Measurements from ENCODE around the gene PNPLA7.
"Not testable (repeated sequence)": the region's sequence is repeated elsewhere in the genome, so short reads cannot be mapped to it uniquely, and the experiment has no call there.

PNPLA7 gene

DNA sequence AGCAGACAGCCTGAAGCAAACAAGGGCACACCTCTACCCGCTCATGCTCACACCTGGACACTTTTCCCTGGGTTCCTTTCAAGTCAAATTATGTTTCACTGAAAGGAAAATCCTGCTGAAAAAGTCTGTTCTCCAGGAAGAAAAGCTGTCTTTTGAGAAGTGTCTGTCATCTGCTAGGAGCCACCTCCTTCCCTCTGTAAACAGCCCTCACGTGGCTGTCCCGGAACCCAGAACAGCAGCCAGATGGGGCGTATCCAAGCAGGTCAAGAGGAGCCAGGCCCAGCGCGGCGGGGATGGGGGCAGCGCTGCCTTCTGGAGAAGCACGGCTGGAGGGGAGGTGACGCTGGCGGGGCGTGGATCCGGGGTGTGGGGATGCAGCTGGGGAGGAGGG lies at the start of gene PNPLA7:
Gene PNPLA7, minus strand, starts transcription at position 172 of the 391 bp plus-strand sequence. CDS start 205 bp downstream, outside the sequence.
- peak; percentile 84 for DNase-seq (ENCODE audit: low spot score)

DNA sequence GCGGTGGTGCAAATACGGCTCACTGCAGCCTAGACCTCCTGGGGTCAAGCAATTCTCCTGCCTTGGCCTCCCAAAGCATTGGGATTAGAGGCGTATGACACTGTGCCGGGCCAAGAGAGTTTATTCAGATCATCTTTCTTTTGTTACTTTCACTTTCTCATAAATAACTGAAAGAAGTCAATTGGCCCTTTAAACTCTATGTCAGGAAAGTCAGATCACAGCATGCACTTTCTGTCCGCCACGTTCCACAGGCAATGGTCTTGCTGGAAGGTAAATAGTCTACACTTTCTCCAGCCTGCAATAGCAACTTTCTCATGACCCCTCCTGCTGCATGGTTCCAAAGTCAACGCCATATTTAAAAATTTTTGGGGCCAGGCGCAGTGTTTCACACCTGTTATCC lies 48.7 kb upstream of the PNPLA7 start:
- no peak for DNase-seq (ENCODE audit: low spot score)

DNA sequence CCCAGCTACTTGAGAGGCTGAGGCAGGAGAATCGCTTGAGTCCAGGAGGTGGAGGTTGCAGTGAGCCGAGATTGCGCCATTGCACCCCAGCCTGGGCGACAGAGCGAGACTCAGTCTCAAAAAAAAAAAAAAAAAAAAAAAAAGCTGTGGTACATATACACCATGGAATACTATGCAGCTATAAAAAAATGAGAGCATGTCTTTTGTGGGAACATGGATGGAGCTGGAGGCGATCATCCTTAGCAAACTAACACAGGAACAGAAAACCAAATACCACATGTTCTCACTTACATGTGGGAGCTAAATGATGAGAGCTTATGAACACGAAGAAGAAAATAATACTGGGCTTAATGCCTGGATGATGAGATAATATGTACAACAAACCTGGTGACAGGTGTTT lies 46.4 kb upstream of the PNPLA7 start:
- DNase-seq (ENCODE audit: low spot score) = not testable (repeated sequence)

DNA sequence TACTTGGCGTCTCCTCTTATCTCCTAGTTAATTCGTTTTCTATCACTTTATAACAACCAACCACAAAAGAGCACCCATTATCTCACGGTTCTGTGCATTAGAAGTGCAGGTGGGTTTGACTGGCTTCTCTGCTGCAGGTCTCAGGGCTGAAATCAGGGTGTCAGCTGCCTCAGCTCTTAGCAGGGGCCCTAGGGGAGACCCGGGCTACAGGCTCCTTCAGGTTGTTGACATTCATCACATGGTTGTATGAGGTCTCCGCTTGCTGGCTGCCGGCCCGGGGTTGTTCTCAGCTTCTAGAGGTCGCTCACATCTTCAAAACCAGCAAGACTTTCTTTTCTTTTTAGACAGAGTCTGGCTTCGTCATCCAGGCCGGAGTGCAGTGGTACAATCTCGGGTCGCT lies 43.0 kb upstream of the PNPLA7 start:
- no peak for DNase-seq (ENCODE audit: low spot score)

DNA sequence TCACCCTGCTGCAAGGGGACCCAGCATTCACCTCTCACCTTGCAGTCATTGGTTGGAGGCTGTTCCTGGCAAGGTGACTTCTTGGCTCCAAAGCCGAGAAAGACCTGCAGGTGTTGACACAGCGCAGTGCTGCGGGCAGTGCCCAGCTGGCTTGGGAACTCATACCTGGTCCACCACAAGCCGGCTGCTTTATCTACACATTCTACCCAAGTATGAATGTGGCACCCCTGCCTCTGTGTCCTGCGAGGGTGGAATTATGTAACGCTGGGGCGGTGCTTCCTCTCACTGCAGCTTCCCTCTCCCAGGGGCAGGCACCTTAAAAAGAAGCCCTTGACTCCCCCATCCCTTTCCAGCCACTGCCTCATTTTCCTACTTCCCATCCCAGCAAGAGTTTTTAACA lies 42.6 kb upstream of the PNPLA7 start:
- DNase-seq (ENCODE audit: low spot score) = no peak

DNA sequence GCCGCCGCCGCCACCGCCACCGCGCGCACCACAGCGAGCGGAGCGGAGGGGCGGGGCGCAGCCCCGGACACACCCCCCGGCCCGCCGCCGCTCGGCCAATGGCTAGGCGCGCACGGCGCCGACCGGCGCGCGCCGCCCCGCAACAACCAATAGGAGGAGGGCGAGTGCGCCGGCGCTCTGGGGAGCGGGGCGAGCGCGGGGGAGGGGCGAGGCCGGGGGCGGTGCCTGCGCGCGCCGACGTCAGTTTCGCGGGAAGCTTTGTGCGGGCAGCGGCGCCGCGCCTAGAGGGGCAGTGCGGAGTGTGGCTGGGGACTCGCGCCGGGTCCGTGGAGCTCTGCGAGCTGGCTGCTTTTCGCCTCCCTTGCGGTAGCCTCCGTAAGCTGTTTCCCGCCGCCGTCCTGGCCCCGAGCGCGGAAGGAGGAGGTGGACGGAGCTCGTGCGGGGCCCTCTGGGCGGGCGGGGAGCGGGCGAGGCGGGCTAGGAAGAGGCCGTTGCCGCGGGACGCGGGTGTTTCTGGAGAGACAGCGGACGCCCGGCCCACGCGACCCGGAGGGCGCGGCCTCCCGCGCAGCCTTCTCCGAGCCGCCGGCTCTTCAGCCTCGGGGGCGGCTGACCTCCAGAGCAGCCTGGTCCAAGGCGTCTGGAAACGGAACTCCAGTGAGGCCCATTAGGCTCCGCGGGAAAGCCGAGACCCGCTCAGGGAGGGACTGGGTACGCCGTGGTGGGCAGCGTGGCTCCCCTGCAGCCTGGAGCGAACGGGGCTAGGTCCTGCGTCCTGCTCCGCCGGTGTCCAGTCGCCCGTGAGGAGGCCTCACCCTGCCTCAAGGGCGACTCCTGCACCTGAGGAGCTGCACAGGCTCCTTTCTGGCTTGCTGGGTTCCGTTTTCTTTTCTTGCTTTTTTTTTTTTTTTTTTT lies 40.5 kb upstream of the PNPLA7 start, which contains the start of gene ZMYND19:
Gene ZMYND19, minus strand, starts transcription at position 44 of the 915 bp plus-strand sequence. CDS start 249 bp downstream, outside the sequence.
- DNase-seq (ENCODE audit: low spot score) = peak; percentile 100

DNA sequence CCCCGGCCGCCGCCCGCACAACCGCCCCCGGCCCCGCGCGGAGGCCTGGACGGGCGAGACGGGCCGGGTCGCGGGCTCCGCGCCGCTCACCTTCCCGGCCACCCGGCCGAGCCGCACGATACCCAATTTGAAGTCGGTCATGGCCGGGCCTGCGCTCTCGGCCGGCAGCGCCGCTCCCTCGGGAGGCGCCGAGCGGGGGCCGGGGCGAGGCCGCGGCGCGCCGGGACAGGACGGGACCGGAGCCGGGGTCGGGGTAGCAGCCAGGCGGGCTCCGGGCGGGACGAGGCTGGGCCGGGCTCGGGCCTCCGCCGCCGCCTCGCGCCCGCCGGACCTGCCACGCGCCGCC lies 39.9 kb upstream of the PNPLA7 start:
- DNase-seq (ENCODE audit: low spot score) = no peak

DNA sequence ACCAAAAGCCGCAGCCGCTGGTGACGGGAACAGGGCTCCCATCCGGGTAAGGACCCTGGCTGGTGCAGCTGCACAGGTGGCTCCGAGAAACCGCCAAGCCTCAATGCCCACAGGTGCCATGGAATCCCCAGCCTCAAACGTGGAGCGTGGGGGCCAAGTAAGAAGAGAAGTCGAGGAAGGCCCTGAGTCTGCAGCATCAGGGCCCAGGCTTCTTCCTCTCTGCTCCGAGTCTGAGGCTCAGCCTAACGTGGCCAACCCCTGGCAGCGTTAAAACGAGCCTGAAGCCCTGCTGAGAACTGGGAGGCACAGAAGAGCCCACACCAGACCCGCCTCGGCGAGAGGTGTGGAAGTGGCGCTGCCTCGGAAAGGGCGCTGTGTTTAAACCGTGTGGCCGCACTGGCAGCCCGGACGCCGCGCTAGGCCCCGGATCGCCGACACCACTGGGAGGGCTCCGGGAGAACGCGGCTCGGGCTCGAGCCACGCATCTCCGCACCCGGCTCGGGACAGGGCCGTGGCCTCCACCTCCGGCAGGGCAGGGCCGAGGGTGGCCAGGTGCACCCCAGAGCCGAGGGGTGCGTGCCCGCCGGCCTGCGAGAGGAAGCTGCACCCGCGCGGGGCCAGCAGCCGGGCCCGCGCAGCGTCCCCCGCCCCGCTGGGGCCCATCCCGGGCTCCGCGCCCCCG lies 39.4 kb upstream of the PNPLA7 start:
- DNase-seq (ENCODE audit: low spot score) = peak; percentile 58

DNA sequence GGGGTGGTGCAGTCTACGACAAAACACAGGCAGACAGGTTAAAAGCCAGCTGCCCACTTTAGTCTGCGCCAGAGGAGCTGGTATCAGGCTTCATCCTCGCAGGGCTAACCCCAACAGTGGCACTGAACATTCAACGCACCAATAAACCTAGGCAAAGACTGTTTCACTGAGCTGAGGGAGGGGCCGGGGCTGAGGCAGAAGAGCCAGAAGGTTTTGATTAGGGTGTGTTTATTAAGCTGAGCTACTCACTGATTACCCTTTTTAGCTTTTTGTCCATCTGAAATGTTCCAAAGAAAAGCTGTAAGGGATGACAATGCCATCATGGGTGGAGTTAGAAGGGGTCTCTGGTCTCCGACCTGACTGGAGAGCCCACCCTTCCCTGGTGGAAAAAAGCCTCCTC lies 38.7 kb upstream of the PNPLA7 start:
- no peak for DNase-seq (ENCODE audit: low spot score)

DNA sequence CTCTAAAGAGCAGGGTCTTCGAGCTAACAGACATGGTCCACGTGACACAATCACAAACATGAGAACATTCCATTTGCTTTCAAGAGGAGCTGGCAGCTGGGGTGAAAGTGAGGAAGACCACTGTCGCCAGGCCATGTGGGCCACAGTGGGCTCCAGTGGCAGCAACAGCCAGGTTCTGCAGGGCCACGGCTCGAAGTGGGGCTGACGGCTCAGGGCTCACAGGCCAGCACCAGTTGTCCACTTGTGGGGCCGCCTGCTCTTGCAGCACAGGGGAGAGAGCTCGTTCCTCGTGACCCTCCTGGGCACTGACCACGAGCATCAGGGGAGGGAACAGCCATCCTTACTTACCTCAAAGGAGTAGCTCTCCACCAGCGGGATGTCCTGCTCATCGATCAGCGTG lies 38.1 kb upstream of the PNPLA7 start:
- DNase-seq (ENCODE audit: low spot score) = no peak

DNA sequence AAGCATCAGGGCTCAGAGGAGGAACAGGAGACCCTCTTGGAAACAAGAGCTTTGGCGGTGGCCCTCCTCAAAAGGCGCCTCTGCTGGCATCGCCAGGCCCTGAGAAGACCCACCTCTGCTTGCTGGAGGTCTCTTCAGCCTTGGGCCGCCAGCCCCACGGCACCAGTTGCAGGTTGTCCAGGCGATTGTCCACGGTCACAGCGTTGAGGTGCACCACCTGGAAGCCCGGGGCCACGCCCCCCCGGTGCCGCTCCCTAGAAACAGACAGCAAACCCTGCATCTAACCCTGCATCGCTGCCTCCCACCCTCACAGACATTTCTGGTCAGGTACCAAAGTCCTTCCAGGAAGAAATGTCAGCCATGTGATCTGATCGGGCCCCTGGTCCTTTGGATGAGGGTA lies 36.7 kb upstream of the PNPLA7 start:
- no peak for DNase-seq (ENCODE audit: low spot score)

DNA sequence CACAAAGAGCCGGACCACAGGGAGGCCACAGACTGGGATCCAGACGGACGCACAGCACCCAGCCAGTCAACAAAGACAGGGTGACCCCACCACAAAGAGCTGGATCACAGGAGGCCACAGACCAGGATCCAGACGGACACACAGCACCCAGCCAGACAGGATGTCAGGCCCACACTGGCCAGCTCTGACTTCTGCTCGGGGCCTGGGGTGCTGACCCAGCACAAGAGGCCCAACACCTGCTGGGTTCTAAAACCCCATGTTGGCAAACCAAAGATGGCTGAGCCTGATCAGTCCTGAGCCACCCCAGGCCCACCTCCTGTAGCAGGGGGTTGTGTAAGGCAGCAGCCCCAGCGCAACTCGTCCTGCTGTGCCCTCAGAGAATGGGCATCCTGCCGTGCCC lies 33.8 kb upstream of the PNPLA7 start:
- no peak for DNase-seq (ENCODE audit: low spot score)

DNA sequence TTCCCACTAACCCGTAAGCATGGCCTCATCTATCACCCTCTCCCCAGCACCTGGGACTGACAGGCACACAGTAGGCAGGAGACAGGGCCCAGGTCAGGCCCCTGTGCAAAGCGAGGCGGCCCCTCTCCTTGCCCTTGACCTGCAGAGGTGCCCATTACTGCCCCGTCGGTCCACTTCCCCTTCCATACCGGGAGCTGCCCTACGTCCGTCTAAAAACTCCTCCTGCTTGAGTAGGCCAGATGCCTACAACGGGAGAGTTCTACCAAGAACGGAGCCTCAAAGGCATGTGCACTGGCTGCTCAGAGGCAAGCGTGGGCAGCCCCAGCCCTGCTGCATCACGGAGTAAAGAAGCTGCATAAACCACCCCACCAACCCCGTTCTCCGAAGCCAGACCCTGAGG lies 33.1 kb upstream of the PNPLA7 start:
- no peak for DNase-seq (ENCODE audit: low spot score)

DNA sequence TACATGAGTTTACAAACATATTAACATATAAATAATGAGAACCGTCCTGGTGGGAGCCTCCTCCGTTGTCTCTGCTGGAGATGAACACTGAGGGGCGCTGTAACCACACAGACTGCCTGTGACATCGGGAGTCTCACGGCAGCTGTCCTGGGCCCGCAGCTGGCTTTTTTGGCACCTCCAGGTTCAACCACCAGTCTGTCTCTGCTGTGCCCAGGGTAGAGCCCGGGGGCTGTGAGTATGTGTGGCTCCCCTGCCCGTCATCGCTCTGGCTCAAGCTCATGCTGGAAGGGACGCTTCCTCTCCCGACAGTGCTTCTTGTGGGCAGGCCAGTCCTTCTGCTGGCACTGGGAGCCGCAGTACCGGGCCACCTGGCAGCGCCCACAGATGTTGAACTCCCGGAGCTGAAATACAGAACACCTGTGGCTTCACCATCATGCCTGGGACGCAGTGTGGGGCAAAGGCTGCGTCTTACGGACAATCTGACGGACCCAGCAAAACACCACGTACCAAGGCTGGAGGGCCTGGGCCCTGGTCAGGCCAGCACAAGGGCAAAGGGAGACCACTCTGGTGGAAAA lies 32.2 kb upstream of the PNPLA7 start:
- peak; percentile 68 for DNase-seq (ENCODE audit: low spot score)

DNA sequence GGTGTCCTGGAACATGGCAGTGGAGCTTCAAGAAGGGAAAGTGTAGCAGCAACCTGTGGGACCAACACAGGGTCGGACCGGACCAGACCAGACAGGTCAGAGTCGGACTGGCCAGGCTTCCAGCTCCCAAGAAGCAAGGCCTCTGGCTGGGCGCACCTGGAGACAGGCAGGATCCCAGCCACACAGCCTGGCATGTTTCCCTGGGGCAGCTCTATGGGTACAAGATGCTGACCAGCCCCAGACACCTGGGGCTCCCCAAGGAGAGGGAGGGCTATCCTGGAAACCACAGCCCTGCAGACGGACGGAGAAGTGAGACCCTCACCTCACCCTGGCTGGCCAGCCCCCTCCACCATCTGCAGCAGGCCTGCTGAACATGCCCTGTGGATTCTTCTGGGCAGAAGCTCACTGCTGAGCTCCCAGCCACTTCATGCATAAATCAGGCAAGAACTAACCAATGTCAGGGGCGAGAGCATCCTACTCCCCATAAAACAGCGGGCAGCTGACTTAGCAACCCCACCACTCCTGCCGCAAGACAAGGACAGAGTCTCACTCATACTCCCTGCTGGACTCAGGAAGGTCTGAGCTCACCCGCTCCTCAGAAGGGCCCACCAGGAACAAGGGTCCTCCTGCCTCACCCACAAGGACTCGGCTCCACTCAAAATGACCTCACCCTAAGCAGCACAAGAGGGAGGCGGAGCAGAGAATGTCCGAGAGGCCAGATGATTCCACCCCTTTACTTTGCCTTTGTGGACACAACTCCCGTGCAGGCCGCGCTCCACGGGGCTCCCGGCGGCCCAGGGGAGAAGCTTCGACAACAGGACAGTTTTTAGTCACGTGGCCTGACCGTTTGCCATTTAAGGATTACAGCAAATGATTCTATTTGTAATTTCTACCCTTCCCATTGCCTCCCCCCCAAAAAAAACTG lies 31.4 kb upstream of the PNPLA7 start:
- DNase-seq (ENCODE audit: low spot score) = no peak

DNA sequence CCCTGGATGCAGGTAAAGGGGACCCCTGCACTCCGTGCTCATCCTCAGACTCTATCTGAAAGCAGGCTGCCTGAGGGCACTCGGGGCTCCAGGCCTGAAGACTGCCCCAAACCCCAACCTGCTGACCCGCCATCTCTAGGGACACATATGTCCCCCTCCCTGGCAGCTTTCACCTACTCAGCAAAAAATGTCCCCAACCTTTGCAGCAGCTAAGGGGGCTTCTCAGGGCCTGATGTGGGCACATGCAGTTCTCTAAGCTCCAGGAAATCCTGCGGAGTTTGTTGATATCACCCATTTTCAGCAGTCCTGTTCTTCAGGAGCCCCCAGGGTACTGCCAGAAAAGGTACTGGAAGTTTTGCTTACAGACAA lies 30.7 kb upstream of the PNPLA7 start:
- no peak for DNase-seq (ENCODE audit: low spot score)

DNA sequence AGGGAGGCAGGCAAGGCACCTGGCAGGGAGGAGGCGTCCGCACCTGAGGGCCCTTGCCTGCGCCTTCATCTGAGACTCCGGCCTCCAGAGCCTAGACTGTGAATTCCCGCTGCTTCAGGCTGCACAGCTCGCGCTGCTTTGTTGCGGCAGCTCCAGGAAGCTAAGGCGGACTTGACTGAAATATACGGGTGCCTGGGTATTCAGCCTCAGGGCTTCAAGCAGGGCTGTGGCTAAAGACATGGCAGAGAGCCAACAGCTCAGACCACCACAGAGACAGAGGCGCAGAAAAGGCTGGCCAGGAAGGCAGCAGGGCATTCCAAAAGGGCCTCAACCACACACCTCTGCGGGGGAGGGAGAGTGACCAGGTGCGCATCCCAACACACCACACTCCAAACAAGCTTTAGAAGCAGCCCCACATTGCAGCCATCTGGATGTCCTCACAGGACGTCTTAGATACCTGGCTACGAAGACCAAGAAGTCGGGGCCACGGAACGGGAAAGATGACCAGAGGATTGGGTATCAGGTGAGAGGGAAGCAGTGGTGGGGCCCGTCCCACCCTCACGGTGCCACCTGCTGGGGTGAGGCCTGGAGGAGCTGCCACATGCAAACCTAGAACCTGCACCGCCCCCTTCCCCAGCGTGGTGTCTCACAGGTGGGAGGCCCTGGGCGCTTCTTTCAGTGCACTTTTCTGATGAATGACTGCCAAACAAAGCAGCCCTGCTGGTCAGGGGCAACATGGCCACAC lies 30.2 kb upstream of the PNPLA7 start:
- no peak for DNase-seq (ENCODE audit: low spot score)

DNA sequence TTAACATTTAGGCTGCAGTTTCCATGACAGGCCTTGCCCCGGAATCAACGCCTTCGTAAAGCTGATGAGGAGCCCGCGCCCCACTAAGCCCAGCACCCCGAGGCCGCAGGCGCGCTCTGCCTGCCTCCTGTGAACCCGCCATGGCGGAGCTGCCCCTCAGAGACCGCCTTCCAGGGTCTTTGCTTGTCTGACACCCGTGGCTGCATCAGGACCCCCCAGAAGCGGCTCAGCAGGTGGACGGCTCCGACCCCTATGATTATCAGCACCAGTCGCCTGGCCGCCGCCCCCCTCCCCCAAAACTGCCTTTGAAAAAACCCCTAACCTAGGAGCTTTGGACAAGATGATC lies 29.0 kb upstream of the PNPLA7 start:
- no peak for DNase-seq (ENCODE audit: low spot score)

DNA sequence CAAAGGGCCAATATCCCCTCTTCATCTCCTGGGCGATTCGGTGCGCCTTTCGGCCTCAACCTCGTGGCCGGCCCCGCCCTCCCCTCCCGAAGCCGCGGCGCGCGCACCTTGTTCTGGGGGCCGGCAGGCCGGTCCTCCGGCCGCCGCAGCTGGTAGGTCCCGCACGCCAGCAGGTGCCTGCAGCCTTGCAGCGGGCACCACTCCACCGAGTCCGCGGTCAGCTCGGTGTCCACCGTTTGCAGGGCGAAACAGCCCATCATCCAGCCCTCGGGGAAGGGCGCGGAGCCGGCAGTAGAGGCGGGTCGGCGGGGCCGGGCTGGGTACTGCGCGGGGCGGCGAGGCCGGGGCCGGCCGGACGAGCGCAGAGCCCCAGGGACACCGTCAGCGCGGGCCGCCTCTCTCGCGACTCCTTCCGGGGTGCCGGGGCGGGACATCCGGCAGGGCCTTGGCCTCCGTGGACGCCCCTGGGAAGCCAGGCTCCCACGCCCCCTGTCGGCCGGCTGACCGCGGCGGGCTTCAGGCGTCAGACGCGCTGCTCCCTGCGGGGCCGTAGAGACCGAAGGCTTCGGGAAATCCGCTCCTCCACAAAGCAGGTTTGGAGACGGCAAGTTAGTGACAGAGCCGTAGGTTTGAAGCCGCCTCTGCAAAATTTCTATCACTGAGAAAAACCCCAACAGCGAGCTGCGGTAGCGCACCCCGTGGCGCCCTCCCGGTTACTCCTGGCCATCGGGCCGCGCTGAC lies 28.5 kb upstream of the PNPLA7 start, which contains the start of gene DPH7:
Gene DPH7, minus strand, starts transcription at position 408 of the 741 bp plus-strand sequence. Its CDS starts 148 bp downstream, at position 260.
- DNase-seq (ENCODE audit: low spot score) = peak; percentile 98

DNA sequence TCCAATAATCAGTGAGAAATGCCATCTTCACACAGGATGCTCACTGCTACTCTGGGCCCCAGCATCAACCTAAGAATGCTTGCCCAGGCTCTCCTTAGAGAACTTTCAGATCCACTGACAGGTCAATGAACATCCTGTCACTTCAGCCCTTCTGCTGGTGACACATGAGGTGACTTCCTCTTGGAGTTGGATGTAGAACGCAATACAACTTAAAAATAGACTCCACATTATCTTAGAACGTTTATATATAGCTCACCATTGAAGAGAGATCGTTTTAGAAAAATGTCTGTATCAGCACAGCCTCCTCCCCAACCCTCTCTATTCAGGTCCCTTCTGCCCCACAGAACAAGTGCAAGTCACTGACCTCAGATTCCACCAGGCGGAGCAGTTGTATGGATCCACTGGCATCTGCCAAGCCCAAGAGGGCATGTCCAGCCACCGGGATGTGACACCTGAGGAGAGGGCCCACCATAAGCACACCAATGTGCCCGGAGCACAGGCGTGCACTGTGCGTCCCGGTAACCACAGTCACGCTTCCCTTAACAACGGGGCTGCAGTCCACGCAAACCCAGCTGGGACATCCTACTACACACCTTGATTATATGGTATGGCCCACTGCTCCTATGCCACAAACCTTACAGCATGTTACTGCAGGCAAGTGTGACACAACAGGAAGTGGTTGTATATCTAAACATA lies 25.7 kb upstream of the PNPLA7 start:
- DNase-seq (ENCODE audit: low spot score) = no peak

All from D341Med (cell line).